A549 (cell line): Measurements from ENCODE around the gene MUC12.

Experiments used
- CEBPB ChIP-seq, 2 experiments: fragments of >200 bp in 1 of 2; sonication (Bioruptor Twin) in 1 of 2; formaldehyde crosslinking in 1 of 2; IDR thresholded peaks; 2 replicates each; pipeline ENCODE4 v1.6.1; 2012 to 2016
- GATA3 ChIP-seq: IDR thresholded peaks from 2 replicates; pipeline ENCODE4 v1.6.1; 2012; ENCODE audit warnings: borderline replicate concordance
- HOXA7 ChIP-seq: fragments of 250-450 bp; sonication (Bioruptor Pico); IDR thresholded peaks from 2 replicates; pipeline ENCODE4 v1.5.0; 2020; ENCODE audit warnings: mild to moderate bottlenecking, moderate library complexity
- MYC ChIP-seq: IDR thresholded peaks from 2 replicates; pipeline ENCODE4 v1.6.1; 2012; ENCODE audit warnings: mild to moderate bottlenecking, inconsistent platforms, low read length, improper control_type of control experiment, borderline replicate concordance
- NPAS2 ChIP-seq: fragments of 250-450 bp; sonication (Bioruptor Pico); IDR thresholded peaks from 2 replicates; pipeline ENCODE4 v1.8.0; 2022; ENCODE audit warnings: mild to moderate bottlenecking, moderate library complexity, borderline replicate concordance
- RCOR1 ChIP-seq: fragments of 150-350 bp; IDR thresholded peaks from 2 replicates; pipeline ENCODE4 v1.6.1; 2014; ENCODE audit warnings: antibody characterized with exemption, low read length, low read depth
- SMC3 ChIP-seq: fragments of >200 bp; sonication (Bioruptor Twin); formaldehyde crosslinking; IDR thresholded peaks from 3 replicates; pipeline ENCODE4 v1.6.1; 2018; ENCODE audit warnings: inconsistent platforms
- TF ChIP-seq, protein P1 (sequence below): fragments of >200 bp; sonication (Bioruptor Twin); formaldehyde crosslinking; IDR thresholded peaks from 3 replicates; pipeline ENCODE4 v1.5.1; 2016

- no peak for TF ChIP-seq MYC
- TF ChIP-seq, protein P1, sequence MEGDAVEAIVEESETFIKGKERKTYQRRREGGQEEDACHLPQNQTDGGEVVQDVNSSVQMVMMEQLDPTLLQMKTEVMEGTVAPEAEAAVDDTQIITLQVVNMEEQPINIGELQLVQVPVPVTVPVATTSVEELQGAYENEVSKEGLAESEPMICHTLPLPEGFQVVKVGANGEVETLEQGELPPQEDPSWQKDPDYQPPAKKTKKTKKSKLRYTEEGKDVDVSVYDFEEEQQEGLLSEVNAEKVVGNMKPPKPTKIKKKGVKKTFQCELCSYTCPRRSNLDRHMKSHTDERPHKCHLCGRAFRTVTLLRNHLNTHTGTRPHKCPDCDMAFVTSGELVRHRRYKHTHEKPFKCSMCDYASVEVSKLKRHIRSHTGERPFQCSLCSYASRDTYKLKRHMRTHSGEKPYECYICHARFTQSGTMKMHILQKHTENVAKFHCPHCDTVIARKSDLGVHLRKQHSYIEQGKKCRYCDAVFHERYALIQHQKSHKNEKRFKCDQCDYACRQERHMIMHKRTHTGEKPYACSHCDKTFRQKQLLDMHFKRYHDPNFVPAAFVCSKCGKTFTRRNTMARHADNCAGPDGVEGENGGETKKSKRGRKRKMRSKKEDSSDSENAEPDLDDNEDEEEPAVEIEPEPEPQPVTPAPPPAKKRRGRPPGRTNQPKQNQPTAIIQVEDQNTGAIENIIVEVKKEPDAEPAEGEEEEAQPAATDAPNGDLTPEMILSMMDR: no peak
- no peak for TF ChIP-seq HOXA7
- no peak for TF ChIP-seq GATA3
- no peak for TF ChIP-seq RCOR1
- no peak for TF ChIP-seq NPAS2 (CRISPR knock-in tag)
- TF ChIP-seq SMC3: no peak
- TF ChIP-seq CEBPB (IDR thresholded peaks at IDR 0.05): no peak
Measured at GRCh38 chr7:101058355-101058754, 89.0 kb downstream of the MUC12 start.
